AG04449 (cell line): ENCODE measurements around the gene METTL23.

Experiments
- CTCF ChIA-PET: fragments of 350-600 bp; formaldehyde crosslinking; extraction: SDS; loops from one replicate; lab custom pipeline; 2021; ENCODE audit warnings: antibody characterized with exemption; lab: Yijun Ruan, JAX
- POLR2A ChIA-PET: fragments of 400-600, 350-600 bp; formaldehyde crosslinking; extraction: SDS; loops from one replicate; lab custom pipeline; 2020; ENCODE audit warnings: antibody characterized with exemption, inconsistent platforms; lab: Yijun Ruan, JAX
- DNase-seq: peaks from one replicate; pipeline ENCODE4 v3.0.0-alpha.2; 2010; ENCODE audit warnings: low read depth, low spot score
- H3K4me3 ChIP-seq: 2 replicates; pipeline ENCODE4 v1.5.1; 2011; ENCODE audit warnings: low read depth, mild to moderate bottlenecking, control low read depth, low read length
- CTCF ChIP-seq: IDR thresholded peaks from one replicate; pipeline ENCODE4 v1.5.1; 2011; ENCODE audit warnings: mild to moderate bottlenecking, moderate library complexity, low read length, control low read depth, inconsistent platforms; ENCODE audit not compliant: insufficient read depth; ENCODE audit errors: missing control alignments

METTL23 gene

GRCh38 chr17:76690596-76691280, 35.9 kb upstream of the METTL23 start:
- TF ChIP-seq CTCF: no peak
- POLR2A ChIA-PET: interaction anchor here (0.6 kb wide), 1 partner anchor 22 kb away, joined by 3 read pairs; no protein-coding TSS in a partner anchor
- no peak for DNase-seq
- no peak overlapping the region for H3K4me3 ChIP-seq
- CTCF ChIA-PET: interaction anchor here (0.8 to 2.3 kb wide), 4 partner anchors 10 to 232 kb away, joined by 3 to 11 read pairs (median 6); no protein-coding TSS in a partner anchor

- POLR2A ChIA-PET: no interaction called here
- CTCF ChIA-PET: interaction anchor here (0.8 to 3.6 kb wide), 4 partner anchors 10 to 233 kb away, joined by 3 to 18 read pairs (median 10); no protein-coding TSS in a partner anchor
- TF ChIP-seq CTCF: no peak
- DNase-seq: no peak
- no peak overlapping the region for H3K4me3 ChIP-seq
These were observed 35.1 kb upstream of the METTL23 start for GRCh38 chr17:76691379-76692191.

- DNase-seq: no peak
- ChIA-PET CTCF (interaction anchor here (1.2 to 3.7 kb wide), 6 partner anchors 14 to 188 kb away, joined by 3 to 20 read pairs (median 4); no protein-coding TSS in a partner anchor), POLR2A (interaction anchor here (1.4 kb wide), 1 partner anchor 23 kb away, joined by 3 read pairs; no protein-coding TSS in a partner anchor)
- no peak overlapping the region for H3K4me3 ChIP-seq
- TF ChIP-seq CTCF: no peak
These were observed 31.4 kb upstream of the METTL23 start for GRCh38 chr17:76695059-76695831.

GRCh38 chr17:76696763-76697701, 29.6 kb upstream of the METTL23 start:
- TF ChIP-seq CTCF: no peak
- ChIA-PET POLR2A (interaction anchor here (1.2 kb wide), 1 partner anchor 12 kb away, joined by 5 read pairs; no protein-coding TSS in a partner anchor), CTCF (interaction anchor here (0.5 to 3.7 kb wide), 7 partner anchors 11 to 1457 kb away, joined by 3 to 20 read pairs (median 4); no protein-coding TSS in a partner anchor)
- no peak overlapping the region for H3K4me3 ChIP-seq
- DNase-seq: no peak
